PFSK-1 (cell line): ENCODE results near the gene MOGAT3.

Source experiments
- FOXP2 ChIP-seq: optimal IDR thresholded peaks from 2 replicates; pipeline ENCODE3; 2011; ENCODE audit warnings: borderline replicate concordance, control low read depth, inconsistent platforms; ENCODE audit not compliant: insufficient read depth; ENCODE audit errors: extremely low read length, extremely low read depth
- POLR2AphosphoS5 ChIP-seq: IDR thresholded peaks from 2 replicates; pipeline ENCODE4 v1.6.1; 2012; ENCODE audit warnings: low read depth, mild to moderate bottlenecking, control low read depth, low read length, moderate library complexity
- REST ChIP-seq, 2 experiments: IDR thresholded peaks; 2 replicates each; pipeline versions ENCODE4 v1.6.1 to v1.8.0; 2011 to 2012; ENCODE audit warnings: low read depth in 2 of 2, low read length in 2 of 2, control low read depth in 1 of 2, inconsistent platforms in 1 of 2, mild to moderate bottlenecking in 1 of 2, moderate library complexity in 1 of 2; ENCODE audit not compliant: insufficient read depth in 1 of 2
- SIN3A ChIP-seq: IDR thresholded peaks from 2 replicates; pipeline ENCODE4 v1.6.1; 2012; ENCODE audit warnings: mild to moderate bottlenecking, low read length, moderate library complexity, borderline replicate concordance; ENCODE audit not compliant: insufficient read depth
- TAF1 ChIP-seq: IDR thresholded peaks from 2 replicates; pipeline ENCODE4 v1.6.1; 2012; ENCODE audit warnings: low read length, control low read depth, borderline replicate concordance; ENCODE audit not compliant: insufficient read depth

The MOGAT3 gene

GRCh38 chr7:101164071-101164840, 36.6 kb downstream of the MOGAT3 start:
- peak in 1 of 2 experiments; percentile 91; a peak in 2 of 4 replicates for TF ChIP-seq REST (IDR thresholded peaks at IDR 0.05; ENCODE audit: insufficient read depth in 1 of 2, low read depth in 2 of 2, low read length in 2 of 2)
- TF ChIP-seq FOXP2 = no peak
- peak; percentile 20; the same call in 1 of the 2 replicates for TF ChIP-seq SIN3A
- TF ChIP-seq POLR2AphosphoS5 = peak; percentile 1; the same call in 1 of the 2 replicates
- no peak for TF ChIP-seq TAF1

GRCh38 chr7:101163279-101164070, 37.4 kb downstream of the MOGAT3 start:
- peak; percentile 89 for TF ChIP-seq POLR2AphosphoS5
- TF ChIP-seq FOXP2 = no peak
- peak; percentile 46; the same call in 1 of the 2 replicates for TF ChIP-seq TAF1
- peak; percentile 52; the same call in 1 of the 2 replicates for TF ChIP-seq SIN3A
- no peak for TF ChIP-seq REST (IDR thresholded peaks at IDR 0.05; ENCODE audit: insufficient read depth in 1 of 2, low read depth in 2 of 2, low read length in 2 of 2)

GRCh38 chr7:101162551-101163278, 38.1 kb downstream of the MOGAT3 start:
- TF ChIP-seq REST (IDR thresholded peaks at IDR 0.05; ENCODE audit: insufficient read depth in 1 of 2, low read depth in 2 of 2, low read length in 2 of 2) (0 out of 4 replicates have a peak, but pooled peaks of 1 of the 2 experiments have one; percentile 37), POLR2AphosphoS5 (peak; percentile 83), SIN3A (peak; percentile 87), FOXP2 (no peak)

GRCh38 chr7:101161692-101162471, 39.0 kb downstream of the MOGAT3 start:
- TF ChIP-seq SIN3A = peak; percentile 96
- no peak for TF ChIP-seq REST (IDR thresholded peaks at IDR 0.05; ENCODE audit: insufficient read depth in 1 of 2, low read depth in 2 of 2, low read length in 2 of 2)
- peak; percentile 87 for TF ChIP-seq POLR2AphosphoS5
- TF ChIP-seq TAF1 = no peak
